ENCODE data around the gene RHOV.
"Not testable (repeated sequence)": the region's sequence is repeated elsewhere in the genome, so short reads cannot be mapped to it uniquely, and the experiment has no call there.

Gene RHOV

GRCh38 chr15:40871749-40872617, 2.1 kb downstream of the RHOV start:
- DNase-seq = no peak

GRCh38 chr15:40870716-40871115, 3.3 kb downstream of the RHOV start:
- DNase-seq = no peak

DNA sequence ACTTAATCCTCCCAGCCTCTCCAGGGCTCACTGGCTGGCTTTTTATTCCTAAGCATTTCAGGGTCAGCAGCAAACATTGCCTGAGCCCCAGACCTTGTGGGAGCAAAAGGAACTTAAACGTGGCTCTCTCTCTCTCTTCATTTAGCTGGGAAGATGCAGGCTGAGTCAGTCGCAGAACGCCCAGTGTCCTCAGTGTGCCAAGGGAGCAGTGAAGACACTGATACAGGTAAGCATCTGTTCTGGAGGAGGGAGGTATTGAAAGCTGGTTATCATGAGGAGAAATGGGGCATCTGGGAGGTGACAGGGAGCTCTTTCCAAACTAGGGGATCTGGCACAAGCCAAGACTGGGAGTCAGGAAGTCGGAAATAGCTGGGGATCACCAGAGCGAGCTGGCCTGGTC, 4.3 kb downstream of the RHOV start:
- DNase-seq = no peak

- no peak for DNase-seq
Measured at GRCh38 chr15:40867199-40867598, 6.8 kb downstream of the RHOV start.

- DNase-seq = no peak
Measured at GRCh38 chr15:40863660-40864270, 10.3 kb downstream of the RHOV start.

DNA sequence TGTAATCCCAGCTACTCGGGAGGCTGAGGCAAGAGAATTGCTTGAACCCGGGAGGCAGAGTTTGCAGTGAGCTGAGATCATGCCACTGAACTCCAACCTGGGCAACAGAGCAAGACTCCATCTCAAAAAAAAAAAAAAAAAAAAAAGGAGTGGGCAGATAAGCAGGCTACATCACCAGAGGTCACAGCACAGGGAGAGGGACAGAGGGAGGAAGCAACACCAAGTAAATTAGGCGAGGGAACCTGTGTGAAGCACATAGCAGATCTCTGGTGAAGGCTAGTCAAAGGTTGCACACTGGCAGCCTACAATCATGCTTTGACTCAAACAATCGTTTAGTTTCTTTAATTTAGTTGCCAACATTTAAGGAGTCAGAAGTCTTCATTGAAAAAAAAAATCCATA, 12.9 kb downstream of the RHOV start:
- not testable (repeated sequence) for DNase-seq

- peak; percentile 79 to 82 for DNase-seq
Measured at GRCh38 chr15:40859206-40859851, 14.7 kb downstream of the RHOV start.

DNA sequence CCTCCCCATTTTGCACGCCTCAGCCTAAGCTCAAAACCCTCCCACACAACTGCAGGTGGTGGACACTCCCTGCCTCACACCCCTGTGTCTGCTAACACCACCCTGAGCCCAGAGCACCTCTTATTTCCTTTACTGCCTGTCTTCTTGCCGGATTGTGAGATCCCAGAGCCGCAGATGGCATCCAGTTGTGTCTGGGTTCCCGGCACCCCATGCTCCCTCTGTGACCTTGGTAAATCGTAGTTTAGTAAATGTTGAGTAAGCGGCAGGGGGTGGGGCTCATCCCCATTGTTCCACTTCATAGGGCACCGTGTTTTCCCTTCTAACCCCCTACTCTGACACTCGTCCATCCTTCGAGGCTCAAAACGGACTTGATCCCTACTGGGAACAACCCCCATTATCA, 15.3 kb downstream of the RHOV start:
- DNase-seq = no peak

DNA sequence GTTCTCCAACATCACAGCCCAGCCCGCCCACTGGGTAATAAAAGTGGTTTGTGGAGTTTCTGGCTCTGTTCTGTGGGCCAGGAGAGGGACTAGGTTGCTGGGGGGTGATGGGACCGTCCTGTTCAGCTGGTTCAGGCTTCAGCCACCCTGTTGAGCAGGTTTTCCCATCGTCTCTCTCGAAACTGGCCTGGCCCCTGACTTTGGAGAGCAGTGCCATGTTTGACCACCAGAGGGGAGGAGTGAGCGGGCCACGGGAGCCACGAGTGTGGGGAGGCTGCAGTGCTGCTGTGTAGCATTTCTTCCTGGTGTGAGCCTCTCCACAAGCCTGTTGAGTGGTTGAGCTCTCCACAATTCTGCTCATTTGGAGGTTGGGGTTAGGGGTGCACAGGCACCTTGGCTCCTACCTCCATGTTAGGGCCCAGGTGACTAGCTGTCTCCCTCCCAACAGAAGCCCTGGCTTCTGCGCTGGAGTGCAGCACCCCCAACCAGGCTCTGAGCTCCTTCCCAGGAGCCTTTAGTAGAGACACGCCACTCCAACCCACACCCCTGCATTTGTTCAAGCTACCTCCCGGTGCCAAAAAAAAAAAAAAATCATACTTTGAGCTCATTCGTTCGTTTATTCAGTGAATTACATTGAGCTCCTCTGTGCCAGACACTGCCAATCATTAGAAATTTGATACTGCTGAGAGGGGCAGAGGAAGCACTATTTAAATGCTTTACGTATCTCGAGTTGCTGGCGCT, 16.3 kb downstream of the RHOV start:
- peak; percentile 76 to 82 for DNase-seq

- no peak for DNase-seq
Measured at GRCh38 chr15:40856746-40857145, 17.3 kb downstream of the RHOV start.

- no peak for DNase-seq
Measured at GRCh38 chr15:40855706-40856234, 18.3 kb downstream of the RHOV start.

DNA sequence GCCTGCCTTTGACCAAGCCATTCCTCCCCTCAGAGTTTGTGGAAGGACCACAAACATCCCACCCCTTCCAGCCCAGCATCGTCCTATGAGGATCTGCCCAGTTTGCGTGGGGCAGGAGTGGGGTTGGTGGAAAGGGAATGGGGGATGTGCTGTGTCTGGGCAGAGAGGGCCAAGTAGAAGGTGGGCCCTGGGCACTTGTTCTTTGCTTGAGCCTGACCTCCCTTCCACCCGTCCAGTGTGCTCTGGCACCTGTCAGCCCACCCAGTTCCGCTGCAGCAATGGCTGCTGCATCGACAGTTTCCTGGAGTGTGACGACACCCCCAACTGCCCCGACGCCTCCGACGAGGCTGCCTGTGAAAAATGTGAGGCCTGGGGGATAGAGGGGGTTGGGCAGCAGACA, 19.9 kb downstream of the RHOV start:
- DNase-seq = no peak

GRCh38 chr15:40853241-40853890, 20.7 kb downstream of the RHOV start:
- no peak for DNase-seq

DNA sequence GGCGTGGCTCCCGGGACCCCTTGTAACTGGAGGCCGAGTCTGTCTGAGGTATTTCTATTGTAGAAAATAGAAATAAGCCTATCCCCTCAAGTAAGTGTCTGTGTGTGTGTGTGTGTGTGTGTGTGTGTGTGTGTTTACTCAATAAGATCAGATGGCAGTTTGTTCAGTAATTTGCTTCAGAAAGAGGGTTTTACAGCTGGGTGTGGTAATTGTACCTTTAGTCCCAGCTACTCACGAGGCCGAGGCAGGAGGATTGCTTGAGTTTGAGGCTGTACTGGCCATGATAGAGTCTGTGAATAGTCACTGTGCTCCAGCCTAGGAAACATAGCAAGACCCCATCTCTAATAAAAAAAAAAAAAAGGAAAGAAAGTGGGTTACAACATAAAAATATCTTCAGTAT, 21.5 kb downstream of the RHOV start:
- DNase-seq = no peak

GRCh38 chr15:40850576-40851112, 23.4 kb downstream of the RHOV start:
- no peak for DNase-seq

DNA sequence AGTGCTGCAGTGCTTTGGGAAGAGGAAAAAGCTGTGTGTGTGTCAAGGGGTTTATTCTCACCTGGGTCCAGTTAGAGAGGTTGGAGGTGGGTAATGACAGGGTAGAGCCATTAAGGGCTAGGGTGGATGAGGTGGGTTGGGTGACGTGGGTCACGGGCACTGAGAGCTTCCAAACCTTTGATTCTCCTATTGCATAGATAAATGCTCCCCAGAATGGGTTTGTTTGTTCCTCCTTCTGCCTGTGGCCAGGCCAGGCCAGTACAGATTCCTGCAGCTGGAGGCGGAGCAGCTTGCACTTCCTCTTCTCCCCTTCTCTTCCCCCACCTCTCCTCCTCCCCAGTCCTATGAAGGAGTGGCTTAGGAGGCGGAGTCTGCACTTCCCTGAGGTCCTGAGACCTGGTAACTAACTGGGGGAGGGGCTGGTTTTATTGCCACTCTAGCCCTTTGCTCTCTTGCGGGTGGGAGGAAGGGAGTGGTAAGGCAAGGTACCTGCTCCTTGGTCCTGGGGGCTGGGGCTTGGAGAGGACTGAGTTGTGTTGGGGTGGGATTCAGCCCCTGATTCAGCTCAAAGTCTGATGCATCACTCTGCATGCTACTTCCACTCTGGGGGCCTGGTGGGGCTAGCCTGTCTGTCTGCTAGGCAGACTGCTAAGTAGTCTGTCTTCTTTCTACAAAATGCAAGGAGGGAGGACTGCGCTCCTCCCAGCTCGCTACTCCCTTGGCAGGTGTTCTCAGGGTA, 26.6 kb downstream of the RHOV start:
- DNase-seq = peak; percentile 10 to 69

DNA sequence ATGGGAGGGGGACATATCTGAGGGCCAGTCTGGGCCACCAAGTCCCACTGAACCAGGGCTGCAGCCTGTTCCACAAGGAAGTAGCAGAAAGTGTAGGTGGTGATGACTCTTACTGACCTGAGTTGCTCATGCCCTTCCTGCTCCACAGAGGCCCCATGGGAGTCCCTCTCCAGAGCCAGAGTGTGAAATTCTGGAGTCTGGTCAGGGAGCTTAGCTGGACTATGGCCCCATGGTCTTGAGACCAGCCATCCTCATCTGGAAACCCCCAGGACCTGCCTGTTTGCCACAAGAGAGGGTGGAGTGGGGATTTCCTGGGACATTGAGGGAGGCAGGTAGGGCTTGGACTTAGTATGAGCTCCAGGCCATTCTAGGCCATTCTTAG, 27.2 kb downstream of the RHOV start:
- no peak for DNase-seq

- DNase-seq = no peak
Measured at GRCh38 chr15:40845511-40846284, 28.3 kb downstream of the RHOV start.

- no peak for DNase-seq
Measured at GRCh38 chr15:40845036-40845435, 29.0 kb downstream of the RHOV start.

DNA sequence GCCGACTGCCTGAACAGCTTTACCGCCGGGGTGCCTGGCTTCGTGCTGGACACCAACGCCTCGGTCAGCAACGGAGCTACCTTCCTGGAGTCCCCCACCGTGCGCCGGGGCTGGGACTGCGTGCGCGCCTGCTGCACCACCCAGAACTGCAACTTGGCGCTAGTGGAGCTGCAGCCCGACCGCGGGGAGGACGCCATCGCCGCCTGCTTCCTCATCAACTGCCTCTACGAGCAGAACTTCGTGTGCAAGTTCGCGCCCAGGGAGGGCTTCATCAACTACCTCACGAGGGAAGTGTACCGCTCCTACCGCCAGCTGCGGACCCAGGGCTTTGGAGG, 29.4 kb downstream of the RHOV start:
- peak; percentile 24 to 31 for DNase-seq
